ENCODE measurements around the gene NPHS2.

The NPHS2 gene

GRCh38 chr1:179575497-179576314 lies at the start of gene NPHS2:
NPHS2 (minus strand) TSS chr1:179575948; CDS start chr1:179575864, 84 bp downstream.
- no peak for DNase-seq

DNA sequence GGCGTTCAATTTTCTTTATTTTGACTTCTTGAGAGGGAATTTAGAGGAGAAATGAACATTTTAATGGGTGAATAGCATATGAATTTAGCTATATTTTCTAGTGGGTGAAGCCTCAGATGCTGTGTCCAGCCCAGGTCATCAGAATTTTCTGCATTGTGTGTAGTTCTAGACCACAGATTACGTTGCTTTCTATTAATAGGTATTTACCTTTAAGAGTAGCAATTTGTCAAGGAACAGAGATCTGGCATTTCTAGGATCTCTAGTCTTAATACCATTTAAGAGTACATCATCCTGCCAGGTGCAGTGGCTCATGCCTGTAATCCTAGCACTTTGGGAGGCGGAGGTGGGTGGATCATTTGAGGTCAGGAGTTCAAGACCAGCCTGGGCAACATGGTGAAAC lies 36.6 kb upstream of the NPHS2 start:
- no peak for DNase-seq

- no peak for DNase-seq
Observed at GRCh38 chr1:179601093-179601492, 25.3 kb upstream of the NPHS2 start.

- DNase-seq, result no peak
Observed at GRCh38 chr1:179599623-179600249, 24.0 kb upstream of the NPHS2 start.

- DNase-seq, result no peak
Observed at GRCh38 chr1:179598631-179599030, 22.9 kb upstream of the NPHS2 start.

- DNase-seq, result no peak
Observed at GRCh38 chr1:179591592-179592580, 16.1 kb upstream of the NPHS2 start, which contains the start of gene TDRD5. TDRD5 (plus strand) TSS chr1:179591832; CDS start chr1:179592616, 784 bp downstream.

DNA sequence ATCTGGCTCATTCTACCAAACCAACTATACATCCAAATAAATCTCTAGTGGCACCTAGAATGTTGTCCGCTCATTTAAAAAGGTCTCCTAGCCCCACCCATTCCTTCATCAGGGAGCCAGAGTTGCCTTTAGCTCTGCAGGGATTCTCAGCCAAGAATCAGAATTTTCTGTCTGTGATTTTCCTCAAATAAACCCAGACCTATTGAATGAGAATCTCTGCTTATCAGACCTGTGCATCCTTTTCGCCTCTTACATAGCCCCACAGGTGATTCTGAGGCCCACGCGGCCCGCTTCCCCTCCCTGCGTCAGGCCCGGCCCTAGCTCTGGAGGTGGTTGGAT lies 15.5 kb upstream of the NPHS2 start:
- no peak for DNase-seq

- DNase-seq, result no peak
Observed at GRCh38 chr1:179590671-179591070, 14.9 kb upstream of the NPHS2 start.

DNA sequence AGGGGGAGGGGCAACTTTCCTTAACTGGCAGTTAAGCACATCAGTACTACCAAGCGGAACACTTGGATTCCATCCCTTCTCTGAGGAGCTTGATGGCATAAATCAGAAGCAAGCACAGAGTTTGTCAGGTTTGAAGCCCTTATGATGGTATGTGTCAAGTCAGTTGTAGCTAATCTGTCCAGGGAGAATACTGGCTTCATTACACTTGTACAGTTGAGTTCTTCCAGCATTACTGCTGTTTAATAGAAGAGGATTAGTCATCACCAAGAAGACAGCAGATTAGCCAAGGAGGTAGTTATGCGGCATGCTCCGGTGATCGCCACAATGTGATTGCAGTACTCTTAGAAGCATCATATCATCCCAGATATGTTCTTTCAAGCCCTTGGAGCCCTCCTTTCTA lies 13.8 kb upstream of the NPHS2 start:
- DNase-seq, result no peak

DNA sequence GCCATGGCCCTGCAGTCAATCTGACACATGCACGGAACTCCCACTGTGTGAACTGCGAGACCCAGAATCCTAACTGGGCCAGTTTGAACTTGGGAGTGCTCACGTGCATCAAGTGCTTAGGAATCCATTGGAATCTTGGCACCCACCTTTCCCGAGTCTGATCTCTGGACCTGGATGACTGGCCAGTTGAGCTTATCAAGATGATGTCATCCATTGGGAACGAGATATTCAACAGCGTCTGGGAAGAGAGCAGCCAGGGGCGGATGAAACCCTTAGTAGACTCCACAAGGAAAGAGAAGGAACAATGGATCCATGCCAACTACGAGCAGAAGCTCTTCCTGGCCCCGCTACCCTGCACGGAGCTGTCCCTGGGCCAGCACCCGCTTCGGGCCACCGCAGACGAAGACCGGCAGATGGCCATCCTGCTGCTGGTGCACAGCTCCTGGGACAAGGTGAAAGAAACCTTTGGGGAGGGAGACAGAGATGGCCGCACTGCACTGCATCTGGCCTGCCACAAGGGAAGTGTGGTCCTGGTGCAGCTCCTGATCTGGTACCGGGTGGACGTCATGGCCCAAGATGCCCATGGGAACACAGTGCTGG lies 12.8 kb upstream of the NPHS2 start:
- no peak for DNase-seq

GRCh38 chr1:179587336-179587735 lies 11.6 kb upstream of the NPHS2 start:
- no peak for DNase-seq

GRCh38 chr1:179586107-179586823 lies 10.5 kb upstream of the NPHS2 start:
- DNase-seq, result no peak

DNA sequence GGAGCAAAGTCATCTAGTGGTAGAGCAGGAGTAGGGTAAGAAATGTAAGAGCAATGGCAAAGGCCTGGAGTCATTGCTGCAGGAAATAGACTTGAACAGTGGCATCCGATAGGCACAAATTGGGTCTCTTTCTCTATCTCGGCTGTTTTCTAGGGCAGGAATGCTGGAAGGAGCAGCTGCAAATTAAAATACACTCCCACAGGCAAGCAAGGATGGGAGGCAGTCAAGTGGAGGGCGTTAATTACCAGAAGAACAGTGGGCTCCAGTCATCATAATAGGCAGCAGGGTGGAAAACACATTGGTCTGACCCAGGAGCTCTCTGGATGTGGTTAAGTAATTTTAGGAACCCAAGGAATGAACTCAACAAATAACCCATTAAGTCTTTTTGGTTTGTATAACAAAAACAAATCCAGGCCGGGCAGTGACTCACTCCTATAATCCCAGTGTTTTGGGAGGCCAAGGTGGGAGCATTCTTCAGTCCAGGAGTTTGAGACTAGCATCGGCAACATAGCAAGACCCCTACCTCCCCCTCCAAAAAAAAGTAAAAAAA lies 8.1 kb upstream of the NPHS2 start:
- no peak for DNase-seq

- no peak for DNase-seq
Observed at GRCh38 chr1:179576509-179576908, 761 bp upstream of the NPHS2 start.

- DNase-seq, result no peak
Observed at GRCh38 chr1:179558078-179558477, 17.7 kb downstream of the NPHS2 start.

DNA sequence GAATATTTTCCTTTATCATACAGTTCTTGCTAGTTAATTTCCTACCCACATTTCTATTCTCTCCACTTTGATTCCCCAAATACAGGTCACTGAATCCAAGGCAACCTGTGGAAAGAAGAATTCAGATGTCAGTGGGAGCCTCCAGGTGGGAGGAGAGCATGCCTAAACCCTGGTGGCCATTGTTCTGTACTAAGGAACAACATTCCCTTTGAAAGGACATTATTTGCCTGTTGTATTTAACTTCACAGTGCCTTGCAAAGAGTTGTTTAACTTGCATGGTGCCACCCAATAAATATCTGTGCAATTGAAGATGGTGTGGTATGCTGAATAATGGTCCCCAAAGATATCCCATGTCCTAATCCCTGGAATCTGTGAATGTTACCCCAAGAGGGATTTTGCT lies 21.3 kb downstream of the NPHS2 start:
- DNase-seq, result no peak

- DNase-seq, result no peak
Observed at GRCh38 chr1:179550746-179551682, 24.7 kb downstream of the NPHS2 start.

DNA sequence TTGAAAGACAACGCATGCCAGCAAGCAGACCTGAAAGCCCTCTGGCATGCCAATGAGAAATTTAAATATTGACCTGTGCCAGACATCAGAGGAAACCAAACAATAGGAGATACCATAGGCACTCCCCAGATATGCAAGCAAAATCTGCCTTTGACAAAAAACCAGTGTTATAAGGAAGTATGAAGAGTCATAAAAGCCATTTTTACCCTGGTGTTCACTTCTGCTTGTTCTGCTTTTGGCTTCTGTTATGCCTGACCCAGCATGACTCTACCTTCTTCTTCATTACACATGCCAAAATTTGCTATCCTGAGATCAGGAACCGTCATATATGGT lies 26.4 kb downstream of the NPHS2 start:
- no peak for DNase-seq

DNA sequence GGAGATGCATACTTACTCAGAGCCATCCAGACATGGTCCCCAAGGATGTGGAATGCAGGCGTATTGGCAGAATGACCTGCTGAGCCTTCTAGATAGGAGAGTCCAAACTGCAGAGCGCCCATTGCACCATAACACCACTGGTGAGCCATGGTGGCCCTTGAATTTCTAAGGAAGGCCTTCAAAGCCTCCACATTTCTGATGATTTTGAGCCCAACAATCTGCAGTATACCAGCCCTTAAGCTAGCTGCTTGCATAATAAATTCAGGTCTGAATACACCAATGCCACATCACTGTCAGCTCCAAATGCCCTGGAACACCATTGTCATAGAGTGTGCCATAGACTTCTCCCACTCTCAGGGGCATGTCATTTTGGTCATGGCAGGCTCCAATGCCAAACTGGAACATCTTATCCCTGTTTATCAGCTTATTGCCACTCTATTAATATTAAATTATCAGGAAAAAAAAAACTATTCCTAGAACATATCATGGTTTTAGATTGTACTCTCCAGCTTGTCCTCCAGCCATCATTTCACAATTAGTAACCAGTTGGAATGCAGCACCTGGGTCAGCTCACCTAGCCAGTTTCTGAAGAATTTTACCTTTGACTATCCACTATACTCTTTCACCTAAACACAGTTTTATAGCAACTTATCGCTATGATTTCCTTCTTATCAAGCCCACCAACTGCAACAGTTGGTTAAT lies 26.9 kb downstream of the NPHS2 start:
- no peak for DNase-seq

DNA sequence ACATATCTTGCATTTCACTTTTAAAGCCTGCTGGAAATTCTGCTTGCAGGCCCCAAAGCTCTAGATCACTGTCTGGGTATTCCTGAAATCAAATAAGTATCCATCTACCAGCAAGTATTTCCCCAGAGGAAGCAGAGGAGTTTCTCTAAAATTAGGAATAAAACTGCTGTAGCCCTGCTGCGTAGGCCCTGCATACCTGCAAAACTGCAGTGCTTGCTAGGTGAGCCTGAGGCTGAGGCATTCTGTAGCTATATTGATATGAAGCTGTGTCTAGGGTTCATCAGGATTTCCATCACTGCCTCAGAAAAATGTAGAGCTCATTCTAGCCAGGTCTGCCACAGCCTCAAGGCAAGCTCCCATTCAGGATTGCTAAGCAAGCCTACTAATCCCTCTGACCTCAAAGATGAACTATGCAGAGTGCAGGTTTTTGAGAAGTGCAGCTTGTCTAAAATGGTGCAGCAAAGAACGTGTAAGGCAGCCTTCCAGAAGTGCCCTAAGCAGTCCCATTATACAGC lies 28.7 kb downstream of the NPHS2 start:
- no peak for DNase-seq

Measured in activated CD8-positive, alpha-beta memory T cell treated with anti-CD3 and anti-CD28 coated beads, Interleukin-2, amount 50 U/mL, for 48 hours (primary cell).